Stimulated activated memory B cell treated with anti-CD40 and anti-IgM and Interleukin-4, amounts not matched to agents 10 μg/mL and 1 μg/mL and 100 μg/mL, for 72 hours (primary cell): Measurements from ENCODE around the gene FAM209A.

Experiments used
- ATAC-seq: fragments of 150-1000 bp; cut with Tn5 transposase; 2 replicates; pipeline ENCODE4 v1.10.0; 2021
- H3K27ac Mint-ChIP-seq: one replicate; pipeline ENCODE4 v1.8.0; 2022; ENCODE audit warnings: mild to moderate bottlenecking, mixed read lengths
- H3K27me3 Mint-ChIP-seq: one replicate; pipeline ENCODE4 v1.8.0; 2022; ENCODE audit warnings: mixed read lengths
- H3K36me3 Mint-ChIP-seq: one replicate; pipeline ENCODE4 v1.8.0; 2022; ENCODE audit warnings: mixed read lengths
- H3K4me1 Mint-ChIP-seq: one replicate; pipeline ENCODE4 v1.8.0; 2022; ENCODE audit warnings: mixed read lengths
- H3K4me3 Mint-ChIP-seq: one replicate; pipeline ENCODE4 v1.8.0; 2022; ENCODE audit warnings: mild to moderate bottlenecking, moderate library complexity, mixed read lengths
- H3K9me3 Mint-ChIP-seq: one replicate; pipeline ENCODE4 v1.8.0; 2022; ENCODE audit warnings: mixed read lengths

The FAM209A gene

GRCh38 chr20:56570832-56571231 is 46.3 kb downstream of the FAM209A start:
- no peaks in the 10 kb centered on the region for H3K4me1 Mint-ChIP-seq
- H3K9me3 Mint-ChIP-seq = no peaks in the 10 kb centered on the region
- H3K27ac Mint-ChIP-seq = no peak overlapping the region
- no peaks in the 10 kb centered on the region for H3K36me3 Mint-ChIP-seq
- no peak overlapping the region for H3K4me3 Mint-ChIP-seq
- no peak for ATAC-seq
- peaks cover 55% of the 10 kb centered on the region for H3K27me3 Mint-ChIP-seq

DNA sequence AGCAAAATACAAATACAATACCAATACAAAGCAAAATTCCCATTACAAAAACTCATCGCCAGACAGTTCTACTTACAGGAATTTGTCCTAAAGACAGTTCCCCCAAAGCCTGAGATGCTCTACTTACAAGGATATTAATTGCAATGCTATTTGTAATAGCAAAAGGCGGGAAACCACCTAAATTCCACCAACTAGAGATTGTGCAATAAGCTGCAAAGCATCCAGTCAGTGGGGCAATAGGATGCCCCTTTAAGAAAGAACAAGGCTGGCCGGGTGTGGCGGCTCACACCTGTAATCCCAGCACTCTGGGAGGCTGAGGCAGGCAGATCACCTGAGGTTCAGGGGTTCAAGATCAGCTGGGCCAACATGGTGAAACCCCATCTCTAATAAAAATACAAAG is 47.6 kb downstream of the FAM209A start:
- ATAC-seq = no peak
- H3K36me3 Mint-ChIP-seq = no peaks in the 10 kb centered on the region
- H3K4me3 Mint-ChIP-seq = no peak overlapping the region
- H3K27me3 Mint-ChIP-seq = peaks cover 63% of the 10 kb centered on the region
- no peak overlapping the region for H3K27ac Mint-ChIP-seq
- H3K4me1 Mint-ChIP-seq = no peaks in the 10 kb centered on the region
- H3K9me3 Mint-ChIP-seq = no peaks in the 10 kb centered on the region

DNA sequence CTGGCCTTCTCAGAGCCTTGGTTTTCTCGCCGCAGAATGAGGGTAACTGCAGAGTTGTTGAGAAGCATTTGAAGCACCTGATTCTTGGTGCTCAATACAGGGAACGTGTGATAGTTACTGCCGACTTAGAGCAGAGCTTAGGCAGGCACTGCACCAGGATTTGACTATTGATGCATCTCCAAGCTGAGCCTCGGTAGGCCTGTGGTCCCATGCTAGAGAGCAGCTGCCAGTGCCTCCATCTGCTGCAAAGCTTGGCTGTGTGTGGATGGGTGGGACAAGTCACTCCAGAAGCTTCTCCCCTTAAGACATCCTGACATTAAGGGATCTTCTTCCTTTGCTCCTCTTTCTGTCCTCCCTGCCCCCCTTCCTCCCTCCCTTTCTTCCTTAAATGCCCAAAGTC is 49.4 kb downstream of the FAM209A start:
- Mint-ChIP-seq H3K9me3 (no peaks in the 10 kb centered on the region), H3K36me3 (no peaks in the 10 kb centered on the region), H3K27ac (no peak overlapping the region), H3K4me1 (no peaks in the 10 kb centered on the region), H3K4me3 (no peak overlapping the region), H3K27me3 (peaks cover 62% of the 10 kb centered on the region)
- no peak for ATAC-seq

GRCh38 chr20:56574531-56575142 is 50.1 kb downstream of the FAM209A start:
- H3K36me3 Mint-ChIP-seq = no peaks in the 10 kb centered on the region
- no peaks in the 10 kb centered on the region for H3K9me3 Mint-ChIP-seq
- no peak overlapping the region for H3K4me3 Mint-ChIP-seq
- no peak overlapping the region for H3K27ac Mint-ChIP-seq
- no peak for ATAC-seq
- peaks cover 62% of the 10 kb centered on the region for H3K27me3 Mint-ChIP-seq
- no peaks in the 10 kb centered on the region for H3K4me1 Mint-ChIP-seq

- Mint-ChIP-seq H3K4me1 (no peaks in the 10 kb centered on the region), H3K4me3 (no peak overlapping the region), H3K27me3 (peaks cover 57% of the 10 kb centered on the region), H3K36me3 (no peaks in the 10 kb centered on the region), H3K9me3 (no peaks in the 10 kb centered on the region), H3K27ac (no peak overlapping the region)
- no peak for ATAC-seq
These were observed 50.6 kb downstream of the FAM209A start for GRCh38 chr20:56575157-56575556.
